K562 (cell line): Measurements from ENCODE around the gene HYAL1. TPM values are rescaled to one million over a fixed set of nuclear protein-coding genes. Genes with fewer than 3 reads are reported as not detected.

Experiments used
- CBFA2T2 ChIP-seq: fragments of 450-650 bp; conservative IDR thresholded peaks from 2 replicates; pipeline ENCODE4 v1.6.1; 2017; ENCODE audit warnings: mild to moderate bottlenecking
- PTTG1 ChIP-seq: fragments of 450-650 bp; IDR thresholded peaks from 2 replicates; pipeline ENCODE4 v1.6.1; 2016; ENCODE audit warnings: low read depth, mild to moderate bottlenecking, missing genetic modification characterization, missing compliant biosample characterization
- SAP30 ChIP-seq: fragments of 200-600 bp; sonication (generic); IDR thresholded peaks from 2 replicates; pipeline ENCODE4 v1.6.1; 2012; ENCODE audit warnings: borderline replicate concordance, low read depth, mild to moderate bottlenecking, moderate library complexity, low read length, control low read depth, inconsistent platforms; ENCODE audit not compliant: insufficient read depth, poor library complexity, severe bottlenecking
- TAF15 ChIP-seq: fragments of 200-400 bp; formaldehyde crosslinking; IDR thresholded peaks from 2 replicates; pipeline ENCODE4 v1.6.1; 2017; ENCODE audit warnings: mild to moderate bottlenecking, low read depth, low read length, moderate library complexity
- TCF7L2 ChIP-seq: fragments of 150-350 bp; IDR thresholded peaks from 2 replicates; pipeline ENCODE4 v1.6.1; 2016; ENCODE audit warnings: low read depth, mild to moderate bottlenecking, low read length, moderate library complexity
- ZBTB17 ChIP-seq: fragments of 450-650 bp; formaldehyde crosslinking; IDR thresholded peaks from 2 replicates; pipeline ENCODE4 v1.4.0; 2020; ENCODE audit warnings: mild to moderate bottlenecking
- ZNF324 ChIP-seq: fragments of 250-450 bp; sonication (Bioruptor Pico); IDR thresholded peaks from 2 replicates; pipeline ENCODE4 v1.4.0; 2020; ENCODE audit warnings: mild to moderate bottlenecking
- polyA plus RNA-seq, 8 experiments: library from polyadenylated mRNA; depleted of rRNA in 4 of 8; stranded (reverse) in 5 of 8; unstranded in 3 of 8; fragments of >200 nt; fragmentation: Nextera tagmentation in 2 of 8; fragmentation: Illumina TruSeq in 1 of 8; extraction: Ambion mirVana in 2 of 8; extraction: Trizol in 1 of 8; gene quantifications; 2 replicates each; pipeline versions ENCODE4 v1.2.1 to v1.2.3, GENCODE V29; 2011 to 2014; ENCODE audit warnings: inconsistent platforms in 1 of 8, missing spikeins in 1 of 8
- total RNA-seq, 7 experiments: library from RNA; depleted of rRNA in 6 of 7; stranded (reverse); fragments of >200 nt in 6 of 7; fragmentation: Illumina TruSeq in 2 of 7; extraction: Trizol in 2 of 7; gene quantifications; 2 replicates each; pipeline versions ENCODE4 v1.2.1 to v1.2.3, GENCODE V29; 2011 to 2021; ENCODE audit warnings: low replicate concordance in 1 of 7
- TF ChIP-seq, protein P1 (sequence below): sonication (generic); formaldehyde crosslinking; IDR thresholded peaks from 2 replicates; pipeline ENCODE4 v1.8.1; 2023; ENCODE audit warnings: mild to moderate bottlenecking, missing genetic modification reagents
- TF ChIP-seq, protein P2 (sequence below), 3 experiments: IDR thresholded peaks in 2 of 3; conservative IDR thresholded peaks in 1 of 3; 2 replicates each; pipeline ENCODE4 v1.5.1; 2011 to 2012; ENCODE audit warnings: low read length in 3 of 3, mild to moderate bottlenecking in 3 of 3, control low read depth in 2 of 3, improper control_type of control experiment in 1 of 3, inconsistent platforms in 1 of 3, low read depth in 1 of 3, mixed read lengths in 1 of 3, moderate library complexity in 1 of 3; ENCODE audit not compliant: insufficient read depth in 2 of 3
- TF ChIP-seq, protein P3 (sequence below): sonication (generic); formaldehyde crosslinking; IDR thresholded peaks from 2 replicates; pipeline ENCODE4 v1.8.0; 2023; ENCODE audit warnings: mild to moderate bottlenecking, missing genetic modification reagents
- TF ChIP-seq, protein P4 (sequence below): sonication (generic); formaldehyde crosslinking; IDR thresholded peaks from 2 replicates; pipeline ENCODE4 v1.8.1; 2023; ENCODE audit warnings: missing genetic modification reagents, mild to moderate bottlenecking, borderline replicate concordance

The HYAL1 gene
- total and polyA plus RNA-seq, 9 of the 15 experiments (the other 6 are each of a cell fraction or from before 2014, with no cell fraction given) = 1.4 to 8.5 (median 4.7) TPM

DNA sequence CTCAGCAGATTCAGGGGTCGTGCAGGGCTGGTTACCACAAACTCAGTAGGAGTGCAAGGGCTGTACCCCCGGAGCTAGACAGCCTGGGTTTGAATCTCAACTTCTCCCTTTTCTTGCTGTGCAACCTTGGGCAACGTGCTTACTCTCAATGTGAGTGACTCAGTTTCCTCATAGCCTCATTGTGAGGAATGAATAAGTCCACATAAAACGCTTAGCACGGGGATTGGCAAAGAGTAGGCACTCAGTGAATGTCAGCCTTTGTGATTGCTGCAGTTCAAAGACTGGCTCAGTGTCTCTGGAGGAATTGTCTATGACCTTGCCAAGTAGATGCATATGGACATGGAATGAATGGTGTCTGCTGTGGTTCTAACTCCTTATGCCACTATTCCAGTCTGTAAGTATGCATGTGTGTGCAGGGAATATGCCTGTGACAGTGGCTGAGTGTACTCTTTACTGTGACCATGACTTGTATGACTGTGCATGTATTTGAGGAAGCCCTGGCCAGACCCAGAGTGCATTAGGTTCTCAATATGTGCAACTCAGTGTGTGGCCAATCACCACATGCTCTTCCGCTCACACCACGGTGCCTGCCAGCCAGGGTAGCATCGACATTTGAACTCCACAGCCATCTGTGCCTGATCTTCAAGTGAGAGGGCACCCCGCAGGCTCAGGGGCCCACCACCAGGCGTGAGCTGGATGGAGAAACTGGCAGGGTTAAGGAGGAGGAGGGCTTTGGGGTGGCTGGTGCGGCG lies 3.3 kb downstream of the HYAL1 start (continued):
- TF ChIP-seq, protein P1, sequence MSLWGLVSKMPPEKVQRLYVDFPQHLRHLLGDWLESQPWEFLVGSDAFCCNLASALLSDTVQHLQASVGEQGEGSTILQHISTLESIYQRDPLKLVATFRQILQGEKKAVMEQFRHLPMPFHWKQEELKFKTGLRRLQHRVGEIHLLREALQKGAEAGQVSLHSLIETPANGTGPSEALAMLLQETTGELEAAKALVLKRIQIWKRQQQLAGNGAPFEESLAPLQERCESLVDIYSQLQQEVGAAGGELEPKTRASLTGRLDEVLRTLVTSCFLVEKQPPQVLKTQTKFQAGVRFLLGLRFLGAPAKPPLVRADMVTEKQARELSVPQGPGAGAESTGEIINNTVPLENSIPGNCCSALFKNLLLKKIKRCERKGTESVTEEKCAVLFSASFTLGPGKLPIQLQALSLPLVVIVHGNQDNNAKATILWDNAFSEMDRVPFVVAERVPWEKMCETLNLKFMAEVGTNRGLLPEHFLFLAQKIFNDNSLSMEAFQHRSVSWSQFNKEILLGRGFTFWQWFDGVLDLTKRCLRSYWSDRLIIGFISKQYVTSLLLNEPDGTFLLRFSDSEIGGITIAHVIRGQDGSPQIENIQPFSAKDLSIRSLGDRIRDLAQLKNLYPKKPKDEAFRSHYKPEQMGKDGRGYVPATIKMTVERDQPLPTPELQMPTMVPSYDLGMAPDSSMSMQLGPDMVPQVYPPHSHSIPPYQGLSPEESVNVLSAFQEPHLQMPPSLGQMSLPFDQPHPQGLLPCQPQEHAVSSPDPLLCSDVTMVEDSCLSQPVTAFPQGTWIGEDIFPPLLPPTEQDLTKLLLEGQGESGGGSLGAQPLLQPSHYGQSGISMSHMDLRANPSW (CRISPR knock-in tag) = no peak
- TF ChIP-seq SAP30 (peak; percentile 54), TAF15 (no peak), TCF7L2 (no peak), ZNF324 (0 out of 2 replicates have a peak, but pooled peaks have one; percentile 13), CBFA2T2 (no peak), PTTG1 (0 out of 2 replicates have a peak, but pooled peaks have one; percentile 43), ZBTB17 (CRISPR knock-in tag) (no peak)
- TF ChIP-seq, protein P2, sequence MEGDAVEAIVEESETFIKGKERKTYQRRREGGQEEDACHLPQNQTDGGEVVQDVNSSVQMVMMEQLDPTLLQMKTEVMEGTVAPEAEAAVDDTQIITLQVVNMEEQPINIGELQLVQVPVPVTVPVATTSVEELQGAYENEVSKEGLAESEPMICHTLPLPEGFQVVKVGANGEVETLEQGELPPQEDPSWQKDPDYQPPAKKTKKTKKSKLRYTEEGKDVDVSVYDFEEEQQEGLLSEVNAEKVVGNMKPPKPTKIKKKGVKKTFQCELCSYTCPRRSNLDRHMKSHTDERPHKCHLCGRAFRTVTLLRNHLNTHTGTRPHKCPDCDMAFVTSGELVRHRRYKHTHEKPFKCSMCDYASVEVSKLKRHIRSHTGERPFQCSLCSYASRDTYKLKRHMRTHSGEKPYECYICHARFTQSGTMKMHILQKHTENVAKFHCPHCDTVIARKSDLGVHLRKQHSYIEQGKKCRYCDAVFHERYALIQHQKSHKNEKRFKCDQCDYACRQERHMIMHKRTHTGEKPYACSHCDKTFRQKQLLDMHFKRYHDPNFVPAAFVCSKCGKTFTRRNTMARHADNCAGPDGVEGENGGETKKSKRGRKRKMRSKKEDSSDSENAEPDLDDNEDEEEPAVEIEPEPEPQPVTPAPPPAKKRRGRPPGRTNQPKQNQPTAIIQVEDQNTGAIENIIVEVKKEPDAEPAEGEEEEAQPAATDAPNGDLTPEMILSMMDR (IDR thresholded peaks at IDR 0.05 in 2 of 3, conservative IDR thresholded peaks at IDR 0.05 in 1 of 3; ENCODE audit: insufficient read depth in 2 of 3, low read depth in 1 of 3, low read length in 3 of 3) = no peak
- TF ChIP-seq, protein P3, sequence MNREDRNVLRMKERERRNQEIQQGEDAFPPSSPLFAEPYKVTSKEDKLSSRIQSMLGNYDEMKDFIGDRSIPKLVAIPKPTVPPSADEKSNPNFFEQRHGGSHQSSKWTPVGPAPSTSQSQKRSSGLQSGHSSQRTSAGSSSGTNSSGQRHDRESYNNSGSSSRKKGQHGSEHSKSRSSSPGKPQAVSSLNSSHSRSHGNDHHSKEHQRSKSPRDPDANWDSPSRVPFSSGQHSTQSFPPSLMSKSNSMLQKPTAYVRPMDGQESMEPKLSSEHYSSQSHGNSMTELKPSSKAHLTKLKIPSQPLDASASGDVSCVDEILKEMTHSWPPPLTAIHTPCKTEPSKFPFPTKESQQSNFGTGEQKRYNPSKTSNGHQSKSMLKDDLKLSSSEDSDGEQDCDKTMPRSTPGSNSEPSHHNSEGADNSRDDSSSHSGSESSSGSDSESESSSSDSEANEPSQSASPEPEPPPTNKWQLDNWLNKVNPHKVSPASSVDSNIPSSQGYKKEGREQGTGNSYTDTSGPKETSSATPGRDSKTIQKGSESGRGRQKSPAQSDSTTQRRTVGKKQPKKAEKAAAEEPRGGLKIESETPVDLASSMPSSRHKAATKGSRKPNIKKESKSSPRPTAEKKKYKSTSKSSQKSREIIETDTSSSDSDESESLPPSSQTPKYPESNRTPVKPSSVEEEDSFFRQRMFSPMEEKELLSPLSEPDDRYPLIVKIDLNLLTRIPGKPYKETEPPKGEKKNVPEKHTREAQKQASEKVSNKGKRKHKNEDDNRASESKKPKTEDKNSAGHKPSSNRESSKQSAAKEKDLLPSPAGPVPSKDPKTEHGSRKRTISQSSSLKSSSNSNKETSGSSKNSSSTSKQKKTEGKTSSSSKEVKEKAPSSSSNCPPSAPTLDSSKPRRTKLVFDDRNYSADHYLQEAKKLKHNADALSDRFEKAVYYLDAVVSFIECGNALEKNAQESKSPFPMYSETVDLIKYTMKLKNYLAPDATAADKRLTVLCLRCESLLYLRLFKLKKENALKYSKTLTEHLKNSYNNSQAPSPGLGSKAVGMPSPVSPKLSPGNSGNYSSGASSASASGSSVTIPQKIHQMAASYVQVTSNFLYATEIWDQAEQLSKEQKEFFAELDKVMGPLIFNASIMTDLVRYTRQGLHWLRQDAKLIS (CRISPR knock-in tag) = no peak
- TF ChIP-seq, protein P4, sequence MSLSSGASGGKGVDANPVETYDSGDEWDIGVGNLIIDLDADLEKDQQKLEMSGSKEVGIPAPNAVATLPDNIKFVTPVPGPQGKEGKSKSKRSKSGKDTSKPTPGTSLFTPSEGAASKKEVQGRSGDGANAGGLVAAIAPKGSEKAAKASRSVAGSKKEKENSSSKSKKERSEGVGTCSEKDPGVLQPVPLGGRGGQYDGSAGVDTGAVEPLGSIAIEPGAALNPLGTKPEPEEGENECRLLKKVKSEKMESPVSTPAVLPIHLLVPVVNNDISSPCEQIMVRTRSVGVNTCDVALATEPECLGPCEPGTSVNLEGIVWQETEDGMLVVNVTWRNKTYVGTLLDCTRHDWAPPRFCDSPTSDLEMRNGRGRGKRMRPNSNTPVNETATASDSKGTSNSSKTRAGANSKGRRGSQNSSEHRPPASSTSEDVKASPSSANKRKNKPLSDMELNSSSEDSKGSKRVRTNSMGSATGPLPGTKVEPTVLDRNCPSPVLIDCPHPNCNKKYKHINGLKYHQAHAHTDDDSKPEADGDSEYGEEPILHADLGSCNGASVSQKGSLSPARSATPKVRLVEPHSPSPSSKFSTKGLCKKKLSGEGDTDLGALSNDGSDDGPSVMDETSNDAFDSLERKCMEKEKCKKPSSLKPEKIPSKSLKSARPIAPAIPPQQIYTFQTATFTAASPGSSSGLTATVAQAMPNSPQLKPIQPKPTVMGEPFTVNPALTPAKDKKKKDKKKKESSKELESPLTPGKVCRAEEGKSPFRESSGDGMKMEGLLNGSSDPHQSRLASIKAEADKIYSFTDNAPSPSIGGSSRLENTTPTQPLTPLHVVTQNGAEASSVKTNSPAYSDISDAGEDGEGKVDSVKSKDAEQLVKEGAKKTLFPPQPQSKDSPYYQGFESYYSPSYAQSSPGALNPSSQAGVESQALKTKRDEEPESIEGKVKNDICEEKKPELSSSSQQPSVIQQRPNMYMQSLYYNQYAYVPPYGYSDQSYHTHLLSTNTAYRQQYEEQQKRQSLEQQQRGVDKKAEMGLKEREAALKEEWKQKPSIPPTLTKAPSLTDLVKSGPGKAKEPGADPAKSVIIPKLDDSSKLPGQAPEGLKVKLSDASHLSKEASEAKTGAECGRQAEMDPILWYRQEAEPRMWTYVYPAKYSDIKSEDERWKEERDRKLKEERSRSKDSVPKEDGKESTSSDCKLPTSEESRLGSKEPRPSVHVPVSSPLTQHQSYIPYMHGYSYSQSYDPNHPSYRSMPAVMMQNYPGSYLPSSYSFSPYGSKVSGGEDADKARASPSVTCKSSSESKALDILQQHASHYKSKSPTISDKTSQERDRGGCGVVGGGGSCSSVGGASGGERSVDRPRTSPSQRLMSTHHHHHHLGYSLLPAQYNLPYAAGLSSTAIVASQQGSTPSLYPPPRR (CRISPR knock-in tag) = 0 out of 2 replicates have a peak, but pooled peaks have one; percentile 53
